Activated T-helper 17 cell treated with anti-CD3 and anti-CD28 coated beads, Interleukin-2, amount 50 U/mL, for 72 hours (primary cell): ENCODE results near the gene MED19. TPM values are rescaled to one million over a fixed set of nuclear protein-coding genes. Genes with fewer than 3 reads are reported as not detected.

Experiments
- total RNA-seq, 2 donors: library from RNA; stranded (reverse); gene quantifications; one replicate each; pipeline ENCODE4 v1.2.3, GENCODE V29; 2022

The MED19 gene
- total RNA-seq, 2 donors from 2014 or later: 10.9 to 12.3 TPM

Other genes with a start within 250 kb of the MED19 start
- gene SLC43A1, start 196.5 kb downstream of the MED19 start, total RNA-seq: 10 to 100 TPM in 1 of 2 donors, 1 to 10 TPM in 1; 9.1 to 20.0 TPM
- 100 to 1,000 TPM in 1 of 2 donors, 10 to 100 TPM in 1; 56.4 to 125 TPM for gene TIMM10, start 181.5 kb downstream of the MED19 start, total RNA-seq
- gene SMTNL1, start 174.6 kb downstream of the MED19 start, total RNA-seq: not detected
- 100 to 1,000 TPM in 1 of 2 donors, 10 to 100 TPM in 1; 69.2 to 110 TPM for gene UBE2L6, start 144.5 kb downstream of the MED19 start, total RNA-seq
- not detected for gene SERPING1, start 114.5 kb downstream of the MED19 start, total RNA-seq
- 1 to 10 TPM in 1 of 2 donors, not detected in 1; 1.5 TPM for gene YPEL4, start 62.3 kb downstream of the MED19 start, total RNA-seq
- gene CLP1, start 54.5 kb downstream of the MED19 start, total RNA-seq: 10 to 100 TPM; 16.6 to 24.1 TPM
- 10 to 100 TPM; 58.2 to 79.9 TPM for gene ZDHHC5, start 44.1 kb downstream of the MED19 start, total RNA-seq
- gene TMX2, start 378 bp upstream of the MED19 start, total RNA-seq: 10 to 100 TPM; 40.3 to 75.7 TPM
- gene SELENOH, start 29.3 kb upstream of the MED19 start, total RNA-seq: 100 to 1,000 TPM; 149 to 175 TPM
- not detected for gene BTBD18, start 39.6 kb upstream of the MED19 start, total RNA-seq
- gene CTNND1, start 49.6 kb upstream of the MED19 start, total RNA-seq: 10 to 100 TPM in 1 of 2 donors, 1 to 10 TPM in 1; 4.6 to 12.5 TPM